WI38 (cell line): ENCODE data around the gene PCDHA1.

Source experiments
- H3K4me3 ChIP-seq: 2 replicates; pipeline ENCODE4 v1.5.1; 2011; ENCODE audit warnings: low read depth, mild to moderate bottlenecking, control low read depth, low read length
- CTCF ChIP-seq: IDR thresholded peaks from 2 replicates; pipeline ENCODE4 v1.5.1; 2012; ENCODE audit warnings: low read depth, mild to moderate bottlenecking, control low read depth, low read length

Gene PCDHA1

DNA sequence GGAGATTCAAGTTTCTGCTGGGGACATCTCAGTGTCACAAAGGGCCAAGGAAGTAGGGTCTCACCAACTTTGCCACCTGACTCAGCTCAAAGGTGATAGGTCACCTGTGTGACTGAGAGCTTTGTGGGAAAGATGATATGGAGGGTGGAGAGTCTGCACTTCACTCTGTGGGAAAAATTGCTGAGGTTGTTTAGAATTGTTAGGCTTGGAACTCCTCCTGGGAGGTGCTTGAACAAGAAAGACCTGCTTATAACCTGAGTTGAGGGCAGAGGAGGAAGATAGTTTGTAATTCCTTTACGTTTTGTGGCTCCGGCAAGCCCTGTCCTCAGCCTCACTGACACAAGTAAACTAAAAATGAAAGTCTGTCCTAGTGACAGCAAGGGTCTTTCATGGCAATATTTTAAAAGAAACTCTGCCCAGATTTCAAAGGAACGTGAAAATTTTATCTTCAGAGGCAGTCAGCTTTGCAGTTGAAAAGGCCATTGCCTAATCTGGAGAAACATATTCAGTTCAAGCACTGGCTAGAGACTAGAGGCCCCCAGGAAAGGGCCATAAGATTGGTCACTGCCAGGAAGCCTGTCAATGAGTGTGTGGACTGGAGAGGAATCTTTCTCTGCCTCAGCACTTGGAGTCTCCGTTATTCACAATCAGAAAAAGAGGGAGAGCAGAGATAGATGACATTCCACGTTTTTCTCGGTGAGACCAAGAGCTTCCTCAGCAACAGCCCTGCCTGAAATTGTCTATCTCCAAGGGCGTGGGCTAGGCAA, 203.5 kb downstream of the PCDHA1 start:
- H3K4me3 ChIP-seq = no peak overlapping the region
- no peak for TF ChIP-seq CTCF

- TF ChIP-seq CTCF = no peak
These were observed 206.9 kb downstream of the PCDHA1 start for GRCh38 chr5:140992828-140993227.

DNA sequence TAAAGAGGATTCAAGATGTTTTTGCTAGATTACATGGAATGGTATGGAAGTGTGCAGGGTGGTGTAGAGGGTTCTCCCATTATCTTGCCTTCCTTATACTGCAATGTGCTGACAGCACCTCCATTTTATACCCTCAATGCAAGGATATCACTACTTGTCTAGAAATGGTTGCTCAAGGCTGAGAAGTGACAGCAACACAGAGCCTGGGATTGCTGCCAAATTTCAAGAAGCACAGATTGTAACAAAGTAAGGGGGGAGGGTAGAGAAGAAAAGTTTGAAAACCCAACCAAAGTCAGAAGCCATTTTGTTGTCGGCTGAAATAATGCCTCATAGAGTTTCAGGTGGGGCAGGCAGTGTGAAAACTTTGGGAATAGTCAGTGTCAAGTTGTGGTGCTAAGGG, 210.1 kb downstream of the PCDHA1 start:
- no peak overlapping the region for H3K4me3 ChIP-seq
- TF ChIP-seq CTCF = no peak

More at GRCh38 chr5:140992828-140993227, 206.9 kb downstream of the PCDHA1 start:
- H3K4me3 ChIP-seq = no peak overlapping the region

DNA sequence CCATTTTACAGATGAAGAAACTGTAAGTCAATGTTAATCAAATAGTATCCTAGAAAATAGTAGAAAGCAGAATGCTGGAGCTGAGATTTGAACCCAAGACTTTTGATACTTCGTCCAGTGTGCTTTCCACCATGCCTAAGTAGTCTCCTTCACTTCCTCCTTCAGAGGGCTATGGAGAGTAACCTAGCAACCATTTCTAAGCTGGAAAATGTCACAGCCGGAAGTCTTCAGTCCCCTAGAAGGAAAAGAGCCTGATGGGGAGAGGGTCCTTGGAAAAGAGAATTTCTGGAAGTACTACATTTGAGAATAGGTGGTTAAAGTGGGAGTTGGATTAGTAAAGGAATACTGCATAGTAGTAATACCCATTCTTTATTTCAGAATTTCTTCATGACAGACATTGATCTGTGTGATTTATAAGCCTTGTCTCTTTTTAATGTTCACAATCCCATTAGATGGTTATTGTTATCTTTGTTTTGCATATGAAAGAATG, 213.0 kb downstream of the PCDHA1 start:
- TF ChIP-seq CTCF = no peak
- no peak overlapping the region for H3K4me3 ChIP-seq

DNA sequence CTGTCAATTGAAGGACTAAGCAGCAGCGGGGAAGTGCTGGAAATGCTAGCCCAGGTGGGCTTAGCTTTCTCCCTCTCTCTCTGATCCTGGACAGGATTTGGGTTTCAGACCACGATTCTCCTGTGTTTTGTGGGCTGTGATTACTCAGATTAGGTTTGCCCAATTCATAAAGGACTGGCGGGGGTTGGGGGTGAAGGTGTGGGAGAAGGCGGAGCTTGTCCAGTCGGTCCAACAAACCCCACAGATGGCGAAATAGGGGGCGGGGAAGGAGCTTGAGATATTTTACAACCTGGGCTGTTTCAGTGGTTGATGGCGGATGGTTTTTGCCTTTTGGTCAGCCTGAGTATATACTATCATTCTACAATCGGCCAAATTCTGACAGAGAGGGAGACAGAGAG, 215.5 kb downstream of the PCDHA1 start:
- H3K4me3 ChIP-seq = no peak overlapping the region
- TF ChIP-seq CTCF = no peak

DNA sequence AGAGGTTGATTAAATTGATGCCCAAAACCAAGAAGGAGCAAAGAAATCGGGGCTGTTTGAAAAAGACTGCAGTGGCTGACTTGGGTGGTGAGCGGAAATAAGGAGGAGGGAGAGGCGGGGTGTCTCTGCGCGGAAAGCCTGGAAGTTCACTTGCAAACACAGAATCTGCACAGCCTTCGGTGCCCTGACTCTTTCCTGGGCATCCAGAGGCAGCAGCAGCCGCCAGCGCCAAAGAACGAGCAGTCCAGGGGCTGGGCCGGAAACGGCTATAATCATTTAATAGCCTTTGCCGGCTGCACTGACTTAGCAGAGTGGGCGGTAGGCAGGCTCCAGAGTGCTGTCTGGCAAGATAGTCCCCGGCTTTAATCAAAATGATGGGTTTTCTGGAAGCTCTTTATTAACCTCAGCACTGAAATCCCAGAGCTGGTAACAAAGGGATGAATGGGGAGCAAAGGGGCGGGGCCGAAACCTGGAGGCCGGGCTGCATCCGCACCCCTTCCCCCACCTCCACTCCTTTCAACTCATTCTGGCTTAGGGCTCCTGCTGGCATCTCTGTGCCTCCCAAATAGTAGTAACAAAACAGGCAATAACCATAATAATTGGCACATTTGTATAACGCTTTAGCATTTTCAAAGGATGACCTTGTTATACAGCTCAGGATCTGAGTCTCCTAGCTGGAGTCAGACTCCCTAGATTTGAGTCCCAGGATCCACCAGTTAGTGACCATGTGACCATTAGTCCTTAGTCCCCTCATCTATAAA, 216.1 kb downstream of the PCDHA1 start:
- TF ChIP-seq CTCF = no peak
- H3K4me3 ChIP-seq = no peak overlapping the region

DNA sequence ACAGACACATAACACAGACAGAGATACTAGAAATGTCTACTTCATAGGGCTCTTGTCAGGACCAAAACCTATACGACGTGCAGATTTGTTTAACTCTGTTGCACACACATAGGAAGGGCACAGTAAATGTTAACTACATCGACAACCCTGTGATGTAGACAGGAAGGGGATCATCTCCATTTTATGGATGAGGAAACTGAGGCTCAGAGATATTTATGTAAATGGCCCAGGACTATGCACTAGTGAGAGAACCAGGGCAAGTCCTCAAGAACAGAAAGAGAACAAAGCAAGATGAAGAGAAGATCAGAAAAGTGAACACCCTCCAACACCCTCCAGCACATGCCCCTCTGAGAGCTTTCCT, 216.6 kb downstream of the PCDHA1 start:
- no peak for TF ChIP-seq CTCF
- H3K4me3 ChIP-seq = no peak overlapping the region
